Nephron (organoid): ENCODE measurements around the gene SLC35A5.
A peak's percentile ranks its signal among the peaks of the same experiment; 100 is the strongest.
"Not testable (repeated sequence)": the region's sequence is repeated elsewhere in the genome, so short reads cannot be mapped to it uniquely, and the experiment has no call there.

Experiments used
- H3K27ac Mint-ChIP-seq, 3 experiments: 2 replicates each; pipeline ENCODE4 v1.8.0; 2020; ENCODE audit warnings: mixed read lengths in 3 of 3, mild to moderate bottlenecking in 2 of 3, moderate library complexity in 1 of 3
- H3K27me3 Mint-ChIP-seq: 2 replicates; pipeline ENCODE4 v1.8.0; 2021; ENCODE audit warnings: low read depth, mild to moderate bottlenecking, moderate library complexity, mixed read lengths
- H3K36me3 Mint-ChIP-seq: 2 replicates; pipeline ENCODE4 v1.8.0; 2020; ENCODE audit warnings: low read depth, mixed read lengths
- H3K4me1 Mint-ChIP-seq: 2 replicates; pipeline ENCODE4 v1.8.0; 2020; ENCODE audit warnings: mixed read lengths
- H3K4me3 Mint-ChIP-seq, 3 experiments: 2 replicates each; pipeline ENCODE4 v1.8.0; 2020; ENCODE audit warnings: mild to moderate bottlenecking in 3 of 3, mixed read lengths in 3 of 3, moderate library complexity in 2 of 3
- H3K9me3 Mint-ChIP-seq: 2 replicates; pipeline ENCODE4 v1.8.0; 2020; ENCODE audit warnings: mixed read lengths
- CTCF ChIP-seq, 3 experiments: fragments of 200-600 bp; sonication (generic); IDR thresholded peaks; one replicate each; pipeline ENCODE4 v1.5.0; 2021; ENCODE audit warnings: antibody characterized with exemption in 3 of 3; ENCODE audit not compliant: unreplicated experiment in 3 of 3

The SLC35A5 gene

DNA sequence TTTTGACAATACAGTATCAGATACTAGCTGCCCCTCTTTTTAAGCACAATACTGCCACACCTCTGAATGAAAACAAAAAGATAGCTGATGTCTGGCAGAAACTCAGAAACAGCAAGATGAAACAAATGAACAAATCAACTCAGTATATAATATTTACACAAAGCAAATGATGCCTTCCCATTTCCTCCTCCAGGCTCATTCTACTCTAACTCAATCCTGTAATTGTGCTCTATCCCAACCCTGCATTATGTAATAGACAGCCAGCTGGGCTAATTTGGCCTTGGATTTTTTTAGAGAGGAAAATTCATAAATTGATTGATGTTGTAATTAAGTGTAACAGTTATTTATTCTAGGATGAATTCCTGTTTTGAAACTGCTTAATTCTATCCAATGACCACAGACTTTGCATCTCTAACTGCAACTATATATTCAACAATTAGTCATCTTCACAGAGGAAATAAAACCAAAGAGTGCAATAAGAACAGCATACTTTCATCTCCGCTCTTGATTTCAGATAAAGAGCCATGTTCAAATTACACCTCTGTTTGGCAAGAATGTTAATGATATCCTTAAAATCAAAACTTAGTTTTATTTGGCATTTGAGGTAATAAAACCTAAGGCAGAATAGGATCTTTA, 6.2 kb upstream of the SLC35A5 start:
- Mint-ChIP-seq H3K9me3 (no peaks in the 10 kb centered on the region), H3K27me3 (no peaks in the 10 kb centered on the region), H3K4me1 (peaks cover 19% of the 10 kb centered on the region), H3K36me3 (peaks cover 24% of the 10 kb centered on the region), H3K4me3 (no peak overlapping the region), H3K27ac (no peak overlapping the region)
- no peak for TF ChIP-seq CTCF (IDR thresholded peaks at IDR 0.05; ENCODE audit: unreplicated experiment in 3 of 3)

DNA sequence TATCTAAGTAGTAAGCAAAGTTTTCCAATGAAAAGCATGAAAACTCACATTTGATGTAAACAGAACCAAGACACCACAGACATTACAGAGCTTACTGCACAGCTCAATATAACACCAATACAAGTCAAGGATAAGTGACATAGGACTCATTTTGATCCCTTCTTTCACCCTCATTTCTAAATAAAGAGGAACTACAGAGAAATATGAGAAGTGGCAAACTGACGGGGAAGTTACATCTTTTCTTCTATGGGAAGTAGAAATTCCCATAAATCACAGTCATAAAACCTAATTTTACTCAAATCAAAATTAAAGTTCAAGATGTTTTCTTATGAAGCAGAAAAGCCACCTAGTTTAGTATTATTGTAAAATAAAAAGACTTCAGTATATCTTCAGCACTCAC, 3.9 kb upstream of the SLC35A5 start:
- Mint-ChIP-seq H3K36me3 (peaks cover 19% of the 10 kb centered on the region), H3K27ac (no peak overlapping the region), H3K4me3 (peak overlapping the region in 1 of 3 experiments; percentile 26), H3K27me3 (no peaks in the 10 kb centered on the region), H3K4me1 (peaks cover 25% of the 10 kb centered on the region), H3K9me3 (no peaks in the 10 kb centered on the region)
- no peak for TF ChIP-seq CTCF (IDR thresholded peaks at IDR 0.05; ENCODE audit: unreplicated experiment in 3 of 3)

GRCh38 chr3:112560307-112560706, 1.5 kb upstream of the SLC35A5 start:
- Mint-ChIP-seq H3K4me3 (peak overlapping the region; percentile 96 to 99 (median 98)), H3K27me3 (no peaks in the 10 kb centered on the region)

GRCh38 chr3:112560721-112561483, 943 bp upstream of the SLC35A5 start:
- Mint-ChIP-seq H3K4me1 (peaks cover 36% of the 10 kb centered on the region), H3K36me3 (peaks cover 26% of the 10 kb centered on the region), H3K27me3 (no peaks in the 10 kb centered on the region), H3K4me3 (peak overlapping the region; percentile 96 to 99 (median 98)), H3K27ac (peak overlapping the region; percentile 98 to 100 (median 99)), H3K9me3 (no peaks in the 10 kb centered on the region)
- TF ChIP-seq CTCF (IDR thresholded peaks at IDR 0.05; ENCODE audit: unreplicated experiment in 3 of 3), result no peak

More at GRCh38 chr3:112560307-112560706, 1.5 kb upstream of the SLC35A5 start:
- Mint-ChIP-seq H3K4me1 (peaks cover 36% of the 10 kb centered on the region), H3K27ac (peak overlapping the region; percentile 98 to 100 (median 99)), H3K9me3 (no peaks in the 10 kb centered on the region), H3K36me3 (peaks cover 27% of the 10 kb centered on the region)
- no peak for TF ChIP-seq CTCF (IDR thresholded peaks at IDR 0.05; ENCODE audit: unreplicated experiment in 3 of 3)

- Mint-ChIP-seq H3K9me3 (no peaks in the 10 kb centered on the region), H3K36me3 (peaks cover 29% of the 10 kb centered on the region), H3K4me1 (peaks cover 36% of the 10 kb centered on the region), H3K27ac (peak overlapping the region; percentile 98 to 100 (median 99)), H3K4me3 (peak overlapping the region; percentile 96 to 99 (median 98)), H3K27me3 (no peaks in the 10 kb centered on the region)
- no peak for TF ChIP-seq CTCF (IDR thresholded peaks at IDR 0.05; ENCODE audit: unreplicated experiment in 3 of 3)
These were observed 436 bp upstream of the SLC35A5 start for GRCh38 chr3:112561484-112561733.

- Mint-ChIP-seq H3K4me3 (peak overlapping the region in 1 of 3 experiments; percentile 86), H3K4me1 (peaks cover 28% of the 10 kb centered on the region), H3K36me3 (peaks cover 27% of the 10 kb centered on the region), H3K27ac (peak overlapping the region in 1 of 3 experiments; percentile 7)
- H3K27me3 Mint-ChIP-seq, H3K9me3 Mint-ChIP-seq: not testable (repeated sequence)
These were observed 2.5 kb downstream of the SLC35A5 start for GRCh38 chr3:112564247-112564939.
